CD4-positive, alpha-beta memory T cell (primary cell): ENCODE results near the gene ARAP1. TPM values are rescaled to one million over a fixed set of nuclear protein-coding genes. Genes with fewer than 3 reads are reported as not detected.

ENCODE experiments used
- CTCF ChIA-PET: fragments of 350-600 bp; sonication (Branson Sonifier 250); formaldehyde crosslinking; loops from one replicate; lab custom pipeline; 2021; ENCODE audit warnings: inconsistent platforms; ENCODE audit not compliant: partially characterized antibody; lab: Charles Lee
- POLR2A ChIA-PET: fragments of 350-600 bp; sonication (Branson Sonifier 250); formaldehyde crosslinking; loops from one replicate; lab custom pipeline; 2021; ENCODE audit not compliant: partially characterized antibody; lab: Charles Lee
- DNase-seq, 5 donors: peaks; one replicate each; pipeline versions ENCODE4 v3.0.0 to v3.0.0-alpha.2; 2020 to 2022; ENCODE audit warnings: mixed read lengths in 1 of 5
- H3K27ac ChIP-seq: one replicate; pipeline ENCODE4 v1.7.0; 2013; ENCODE audit warnings: low read depth, low read length
- H3K27me3 ChIP-seq: 2 replicates; pipeline ENCODE4 v1.7.0; 2013; ENCODE audit warnings: mild to moderate bottlenecking, low read length, moderate library complexity; ENCODE audit not compliant: insufficient read depth
- H3K36me3 ChIP-seq: 2 replicates; pipeline ENCODE4 v1.7.0; 2013; ENCODE audit warnings: mild to moderate bottlenecking, low read length, moderate library complexity; ENCODE audit not compliant: insufficient read depth
- H3K4me1 ChIP-seq: 2 replicates; pipeline ENCODE4 v1.7.0; 2013; ENCODE audit warnings: mild to moderate bottlenecking, low read length, moderate library complexity; ENCODE audit not compliant: insufficient read depth
- H3K4me3 ChIP-seq, 2 donors: one replicate each; pipeline ENCODE4 v1.7.0; 2013; ENCODE audit warnings: low read length in 2 of 2, mild to moderate bottlenecking in 1 of 2
- H3K9me3 ChIP-seq, 2 donors: one replicate each; pipeline ENCODE4 v1.7.0; 2013; ENCODE audit warnings: low read length in 2 of 2, control low read depth in 1 of 2; ENCODE audit not compliant: control insufficient read depth in 1 of 2
- H3K27ac Mint-ChIP-seq, 7 donors: one replicate each; pipeline ENCODE4 v1.8.0; 2020 to 2021; ENCODE audit warnings: mixed read lengths in 7 of 7, mild to moderate bottlenecking in 6 of 7, inconsistent platforms in 3 of 7, moderate library complexity in 3 of 7
- H3K27me3 Mint-ChIP-seq, 2 donors: one replicate each; pipeline ENCODE4 v1.8.0; 2020 to 2021; ENCODE audit warnings: mixed read lengths in 2 of 2
- H3K36me3 Mint-ChIP-seq, 2 donors: one replicate each; pipeline ENCODE4 v1.8.0; 2020 to 2021; ENCODE audit warnings: mixed read lengths in 2 of 2, inconsistent platforms in 1 of 2, mild to moderate bottlenecking in 1 of 2
- H3K4me1 Mint-ChIP-seq, 4 donors: one replicate each; pipeline ENCODE4 v1.8.0; 2020 to 2021; ENCODE audit warnings: mixed read lengths in 4 of 4, mild to moderate bottlenecking in 1 of 4
- H3K4me3 Mint-ChIP-seq, 8 donors: one replicate each; pipeline ENCODE4 v1.8.0; 2020 to 2021; ENCODE audit warnings: mixed read lengths in 8 of 8, mild to moderate bottlenecking in 7 of 8, moderate library complexity in 6 of 8, inconsistent platforms in 3 of 8
- H3K9me3 Mint-ChIP-seq, 8 donors: one replicate each; pipeline ENCODE4 v1.8.0; 2020 to 2021; ENCODE audit warnings: mixed read lengths in 8 of 8, mild to moderate bottlenecking in 5 of 8, inconsistent platforms in 3 of 8, moderate library complexity in 1 of 8
- intact Hi-C: fragments of 100-400 bp; cut with micrococcal nuclease; formaldehyde crosslinking; loops from one replicate; pipeline ENCODE4 v1.15.1; 2023
- polyA plus RNA-seq, 2 donors: library from polyadenylated mRNA; unstranded; fragments of 300-500 nt; fragmentation: Illumina TruSeq; gene quantifications; one replicate each; pipeline ENCODE4 v1.2.3, GENCODE V29; 2021
- total RNA-seq, 2 experiments: library from RNA; stranded (reverse); gene quantifications; one replicate each; pipeline ENCODE4 v1.2.3, GENCODE V29; 2021

Gene ARAP1
- total and polyA plus RNA-seq, 4 experiments from 2014 or later = 9.5 to 157 (median 90.1) TPM

- Mint-ChIP-seq H3K4me1 (no peaks in the 10 kb centered on the region), H3K36me3 (peaks cover 0 to 4% of the 10 kb centered on the region in 2 donors), H3K4me3 (no peak overlapping the region), H3K27me3 (peaks cover 43 to 64% of the 10 kb centered on the region in 2 donors), H3K9me3 (peaks cover 0 to 18% (median 13%) of the 10 kb centered on the region in 8 donors), H3K27ac (no peak overlapping the region)
- intact Hi-C loops = no loop called here
- no peak for DNase-seq
- peaks cover 27% of the 10 kb centered on the region for H3K27me3 ChIP-seq
- H3K4me1 ChIP-seq = no peaks in the 10 kb centered on the region
- no peak overlapping the region for H3K4me3 ChIP-seq
- POLR2A ChIA-PET = no interaction called here
- H3K9me3 ChIP-seq = peaks cover 0 to 9% of the 10 kb centered on the region in 2 donors
- CTCF ChIA-PET = interaction anchor here (1.3 kb wide), 1 partner anchor 14 kb away, joined by 3 read pairs; no protein-coding TSS in a partner anchor
- H3K27ac ChIP-seq = no peak overlapping the region
- no peaks in the 10 kb centered on the region for H3K36me3 ChIP-seq
These were observed 82.2 kb downstream of the ARAP1 start for GRCh38 chr11:72670041-72670440.

GRCh38 chr11:72669527-72669926, 82.7 kb downstream of the ARAP1 start:
- POLR2A ChIA-PET = no interaction called here
- Histone ChIP-seq H3K36me3 (no peaks in the 10 kb centered on the region), H3K4me1 (no peaks in the 10 kb centered on the region), H3K27me3 (peaks cover 21% of the 10 kb centered on the region), H3K4me3 (no peak overlapping the region), H3K27ac (no peak overlapping the region), H3K9me3 (peaks cover 0 to 9% of the 10 kb centered on the region in 2 donors)
- peaks cover 40 to 61% of the 10 kb centered on the region in 2 donors for H3K27me3 Mint-ChIP-seq
- no peaks in the 10 kb centered on the region for H3K4me1 Mint-ChIP-seq
- intact Hi-C loops = no loop called here
- H3K36me3 Mint-ChIP-seq = peaks cover 0 to 4% of the 10 kb centered on the region in 2 donors
- DNase-seq = no peak
- H3K4me3 Mint-ChIP-seq = no peak overlapping the region
- peaks cover 0 to 18% (median 13%) of the 10 kb centered on the region in 8 donors for H3K9me3 Mint-ChIP-seq
- H3K27ac Mint-ChIP-seq = no peak overlapping the region
- CTCF ChIA-PET = interaction anchor here (1.3 kb wide), 1 partner anchor 15 kb away, joined by 3 read pairs; no protein-coding TSS in a partner anchor

- Histone ChIP-seq H3K36me3 (no peaks in the 10 kb centered on the region), H3K4me3 (no peak overlapping the region), H3K27me3 (peaks cover 15% of the 10 kb centered on the region), H3K27ac (no peak overlapping the region), H3K9me3 (peaks cover 0 to 9% of the 10 kb centered on the region in 2 donors), H3K4me1 (no peaks in the 10 kb centered on the region)
- Mint-ChIP-seq H3K36me3 (peaks cover 0 to 4% of the 10 kb centered on the region in 2 donors), H3K4me3 (no peak overlapping the region), H3K4me1 (no peaks in the 10 kb centered on the region), H3K27ac (no peak overlapping the region), H3K9me3 (peaks cover 0 to 18% (median 12%) of the 10 kb centered on the region in 8 donors), H3K27me3 (peaks cover 34 to 55% of the 10 kb centered on the region in 2 donors)
- ChIA-PET CTCF (interaction anchor here (1.3 kb wide), 1 partner anchor 15 kb away, joined by 3 read pairs; no protein-coding TSS in a partner anchor), POLR2A (no interaction called here)
- DNase-seq = no peak
- intact Hi-C loops = no loop called here
These were observed 83.4 kb downstream of the ARAP1 start for GRCh38 chr11:72668629-72669347.

GRCh38 chr11:72665911-72666472, 86.2 kb downstream of the ARAP1 start:
- no peak for DNase-seq
- no peak overlapping the region for H3K27ac Mint-ChIP-seq
- H3K4me3 Mint-ChIP-seq = no peak overlapping the region
- Histone ChIP-seq H3K27ac (no peak overlapping the region), H3K27me3 (no peaks in the 10 kb centered on the region), H3K4me3 (no peak overlapping the region), H3K36me3 (no peaks in the 10 kb centered on the region), H3K4me1 (no peaks in the 10 kb centered on the region), H3K9me3 (peaks cover 0 to 9% of the 10 kb centered on the region in 2 donors)
- peaks cover 0 to 4% of the 10 kb centered on the region in 2 donors for H3K36me3 Mint-ChIP-seq
- intact Hi-C loops = no loop called here
- peaks cover 16 to 32% of the 10 kb centered on the region in 2 donors for H3K27me3 Mint-ChIP-seq
- peaks cover 0 to 18% (median 12%) of the 10 kb centered on the region in 8 donors for H3K9me3 Mint-ChIP-seq
- H3K4me1 Mint-ChIP-seq = no peaks in the 10 kb centered on the region
- POLR2A ChIA-PET = no interaction called here
- CTCF ChIA-PET = no interaction called here

GRCh38 chr11:72662036-72662435, 90.2 kb downstream of the ARAP1 start:
- Mint-ChIP-seq H3K4me1 (no peaks in the 10 kb centered on the region), H3K4me3 (no peak overlapping the region), H3K9me3 (peaks cover 0 to 2% (median under 1%) of the 10 kb centered on the region in 8 donors), H3K36me3 (no peaks in the 10 kb centered on the region), H3K27ac (peak overlapping the region in 1 of 7 donors; percentile 59), H3K27me3 (peaks cover 3 to 19% of the 10 kb centered on the region in 2 donors)
- Histone ChIP-seq H3K9me3 (no peaks in the 10 kb centered on the region), H3K4me3 (no peak overlapping the region), H3K36me3 (no peaks in the 10 kb centered on the region), H3K27me3 (no peaks in the 10 kb centered on the region), H3K4me1 (no peaks in the 10 kb centered on the region), H3K27ac (no peak overlapping the region)
- ChIA-PET CTCF (no interaction called here), POLR2A (no interaction called here)
- no peak for DNase-seq
- intact Hi-C loops = no loop called here

- no peaks in the 10 kb centered on the region for H3K36me3 Mint-ChIP-seq
- ChIA-PET CTCF (no interaction called here), POLR2A (no interaction called here)
- H3K27me3 Mint-ChIP-seq = peaks cover 2 to 17% of the 10 kb centered on the region in 2 donors
- Histone ChIP-seq H3K4me3 (no peak overlapping the region), H3K27ac (no peak overlapping the region), H3K4me1 (no peaks in the 10 kb centered on the region), H3K27me3 (no peaks in the 10 kb centered on the region), H3K9me3 (no peaks in the 10 kb centered on the region), H3K36me3 (no peaks in the 10 kb centered on the region)
- DNase-seq = no peak
- H3K9me3 Mint-ChIP-seq = no peaks in the 10 kb centered on the region
- peak overlapping the region in 1 of 7 donors; percentile 59 for H3K27ac Mint-ChIP-seq
- intact Hi-C loops = no loop called here
- no peak overlapping the region for H3K4me3 Mint-ChIP-seq
- no peaks in the 10 kb centered on the region for H3K4me1 Mint-ChIP-seq
These were observed 90.7 kb downstream of the ARAP1 start for GRCh38 chr11:72661486-72661885.

GRCh38 chr11:72658989-72659640, 93.1 kb downstream of the ARAP1 start:
- no peaks in the 10 kb centered on the region for H3K4me1 Mint-ChIP-seq
- DNase-seq = no peak
- CTCF ChIA-PET = interaction anchor here (1.1 kb wide), 1 partner anchor 77 kb away, joined by 3 read pairs; no protein-coding TSS in a partner anchor
- peaks cover 1 to 6% of the 10 kb centered on the region in 2 donors for H3K27me3 Mint-ChIP-seq
- POLR2A ChIA-PET = no interaction called here
- no peak overlapping the region for H3K27ac ChIP-seq
- H3K4me1 ChIP-seq = no peaks in the 10 kb centered on the region
- intact Hi-C loops = no loop called here
- H3K36me3 ChIP-seq = no peaks in the 10 kb centered on the region
- H3K36me3 Mint-ChIP-seq = no peaks in the 10 kb centered on the region
- H3K9me3 ChIP-seq = no peaks in the 10 kb centered on the region
- no peak overlapping the region for H3K4me3 Mint-ChIP-seq
- no peaks in the 10 kb centered on the region for H3K9me3 Mint-ChIP-seq
- H3K27ac Mint-ChIP-seq = no peak overlapping the region
- H3K4me3 ChIP-seq = no peak overlapping the region
- H3K27me3 ChIP-seq = no peaks in the 10 kb centered on the region
